GM21723 (cell line): ENCODE results near the gene TSHZ1.

Experiments
- ATAC-seq: cut with Tn5 transposase; IDR thresholded peaks from one replicate; pipeline ENCODE4 v1.9.1; 2021; ENCODE audit warnings: mild to moderate bottlenecking, moderate library complexity; ENCODE audit not compliant: unreplicated experiment

TSHZ1 gene

GRCh38 chr18:75206452-75207309 lies 3.9 kb upstream of the TSHZ1 start:
- ATAC-seq, result no peak

- no peak for ATAC-seq
Observed at GRCh38 chr18:75207310-75208154, 3.1 kb upstream of the TSHZ1 start.

GRCh38 chr18:75208155-75208835 lies 2.3 kb upstream of the TSHZ1 start:
- ATAC-seq, result peak; percentile 11

- peak; percentile 34 for ATAC-seq
Observed at GRCh38 chr18:75208836-75209128, 1.8 kb upstream of the TSHZ1 start.

- peak; percentile 52 for ATAC-seq
Observed at GRCh38 chr18:75209129-75209950, 1.3 kb upstream of the TSHZ1 start, which contains the start of gene PTGR3. Gene PTGR3 (minus strand): TSS chr18:75209139. CDS start chr18:75209058, 81 bp downstream.

GRCh38 chr18:75209951-75210258 lies 692 bp upstream of the TSHZ1 start:
- ATAC-seq, result no peak

GRCh38 chr18:75211002-75211621 lies 515 bp downstream of the TSHZ1 start:
- ATAC-seq, result no peak

- no peak for ATAC-seq
Observed at GRCh38 chr18:75211626-75211952, 992 bp downstream of the TSHZ1 start.

- no peak for ATAC-seq
Observed at GRCh38 chr18:75211953-75212750, 1.6 kb downstream of the TSHZ1 start.

GRCh38 chr18:75212751-75213090 lies 2.1 kb downstream of the TSHZ1 start:
- no peak for ATAC-seq

GRCh38 chr18:75213611-75214331 lies 3.2 kb downstream of the TSHZ1 start:
- no peak for ATAC-seq

GRCh38 chr18:75214332-75214690 lies 3.7 kb downstream of the TSHZ1 start:
- no peak for ATAC-seq

GRCh38 chr18:75214766-75215510 lies 4.3 kb downstream of the TSHZ1 start:
- ATAC-seq, result no peak

- no peak for ATAC-seq
Observed at GRCh38 chr18:75215663-75216062, 5.1 kb downstream of the TSHZ1 start.

GRCh38 chr18:75216212-75216910 lies 5.8 kb downstream of the TSHZ1 start:
- ATAC-seq, result no peak

GRCh38 chr18:75216911-75217689 lies 6.5 kb downstream of the TSHZ1 start:
- ATAC-seq, result no peak
